ENCODE results near the gene GATAD2A.

GATAD2A gene

GRCh38 chr19:19534556-19535265 lies 129.2 kb downstream of the GATAD2A start:
- no peak for DNase-seq

- no peak for DNase-seq
Measured at GRCh38 chr19:19535311-19536191, 130.1 kb downstream of the GATAD2A start.

- no peak for DNase-seq
Measured at GRCh38 chr19:19537075-19538048, 131.9 kb downstream of the GATAD2A start.

GRCh38 chr19:19538061-19538784 lies 132.7 kb downstream of the GATAD2A start, which contains the start of gene CILP2:
TSS of gene CILP2 (plus strand) at chr19:19538265. CDS start at chr19:19538350, 85 bp downstream.
- peak; percentile 33 for DNase-seq

- no peak for DNase-seq
Measured at GRCh38 chr19:19538785-19539166, 133.3 kb downstream of the GATAD2A start.

GRCh38 chr19:19539698-19540063 lies 134.2 kb downstream of the GATAD2A start:
- DNase-seq, result no peak

GRCh38 chr19:19540064-19540714 lies 134.7 kb downstream of the GATAD2A start:
- no peak for DNase-seq

- no peak for DNase-seq
Measured at GRCh38 chr19:19540715-19541515, 135.4 kb downstream of the GATAD2A start.

GRCh38 chr19:19541616-19542015 lies 136.1 kb downstream of the GATAD2A start:
- no peak for DNase-seq

GRCh38 chr19:19542507-19542906 lies 137.0 kb downstream of the GATAD2A start:
- DNase-seq, result no peak

- DNase-seq, result no peak
Measured at GRCh38 chr19:19543101-19543500, 137.6 kb downstream of the GATAD2A start.

- DNase-seq, result no peak
Measured at GRCh38 chr19:19543640-19544039, 138.2 kb downstream of the GATAD2A start.

GRCh38 chr19:19544257-19544953 lies 138.9 kb downstream of the GATAD2A start:
- no peak for DNase-seq

GRCh38 chr19:19544954-19545591 lies 139.6 kb downstream of the GATAD2A start:
- no peak for DNase-seq

GRCh38 chr19:19545707-19546106 lies 140.2 kb downstream of the GATAD2A start:
- no peak for DNase-seq

- DNase-seq, result no peak
Measured at GRCh38 chr19:19546751-19547162, 141.3 kb downstream of the GATAD2A start.

GRCh38 chr19:19547674-19548336 lies 142.3 kb downstream of the GATAD2A start:
- DNase-seq, result no peak

- no peak for DNase-seq
Measured at GRCh38 chr19:19548915-19549759, 143.7 kb downstream of the GATAD2A start.
